ENCODE results near the gene DGKI.

The DGKI gene

DNA sequence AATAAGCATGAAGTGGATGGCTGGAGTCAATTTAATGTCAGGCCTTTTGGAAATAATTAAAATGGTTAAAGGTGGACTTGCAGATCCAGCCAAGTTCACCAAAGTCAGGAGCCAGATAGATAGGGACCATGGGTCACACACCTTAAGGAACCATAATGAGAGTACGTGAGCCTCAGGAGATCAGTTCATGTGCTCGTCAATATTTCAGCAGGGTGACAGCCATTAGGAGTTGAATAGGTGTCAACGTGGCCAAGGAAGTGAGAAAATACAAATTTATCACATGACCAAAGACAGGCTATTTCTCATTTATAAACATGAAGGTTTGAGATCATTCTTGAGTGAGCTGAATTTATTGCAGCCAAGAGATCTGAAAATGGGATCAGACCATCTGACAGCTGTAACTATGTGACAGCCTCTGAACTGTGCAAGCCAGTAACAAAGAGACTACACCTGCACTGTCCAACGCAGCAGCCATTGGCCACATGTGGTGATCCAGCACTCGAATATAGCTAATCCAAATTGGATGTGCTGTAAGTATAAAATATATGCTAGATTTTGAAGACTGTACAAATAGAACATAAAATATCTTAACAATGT lies 253.6 kb downstream of the DGKI start:
- DNase-seq (ENCODE audit: low read depth in 2 of 2), result no peak

DNA sequence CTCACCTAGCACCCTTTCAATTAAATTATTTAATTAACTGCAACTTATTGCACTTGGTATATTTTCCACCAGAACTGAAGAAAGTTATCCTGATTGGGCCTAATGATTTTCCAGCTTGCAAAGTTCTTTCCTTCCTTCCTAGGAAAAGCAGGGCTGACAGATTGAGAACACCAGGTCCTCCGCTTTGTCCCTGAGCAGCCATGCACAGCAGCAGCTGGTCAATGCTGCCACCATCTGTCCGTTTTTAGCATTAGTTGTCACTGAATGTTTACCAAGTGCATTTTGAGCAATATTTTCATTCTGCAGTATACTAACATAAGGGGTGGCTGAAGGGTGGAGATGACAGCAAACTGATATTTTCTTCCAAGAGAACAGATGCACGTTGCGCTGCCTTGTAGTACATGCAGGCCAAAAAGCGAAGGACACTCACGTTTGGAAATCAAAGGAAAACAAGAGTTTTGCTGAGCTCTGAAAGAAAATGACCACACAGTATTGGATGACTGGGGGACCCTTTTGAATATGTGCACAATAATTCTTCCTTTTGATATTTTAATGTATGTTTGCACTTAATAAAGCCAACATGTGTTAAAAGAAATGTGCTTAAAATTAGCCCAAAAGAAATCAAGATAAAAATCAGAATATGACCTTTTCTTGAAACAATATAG lies 254.4 kb downstream of the DGKI start:
- DNase-seq (ENCODE audit: low read depth in 2 of 2), result no peak

GRCh38 chr7:137591421-137591837 lies 255.3 kb downstream of the DGKI start:
- DNase-seq (ENCODE audit: low read depth in 2 of 2), result no peak

GRCh38 chr7:137590756-137591305 lies 255.9 kb downstream of the DGKI start:
- no peak for DNase-seq (ENCODE audit: low read depth in 2 of 2)

DNA sequence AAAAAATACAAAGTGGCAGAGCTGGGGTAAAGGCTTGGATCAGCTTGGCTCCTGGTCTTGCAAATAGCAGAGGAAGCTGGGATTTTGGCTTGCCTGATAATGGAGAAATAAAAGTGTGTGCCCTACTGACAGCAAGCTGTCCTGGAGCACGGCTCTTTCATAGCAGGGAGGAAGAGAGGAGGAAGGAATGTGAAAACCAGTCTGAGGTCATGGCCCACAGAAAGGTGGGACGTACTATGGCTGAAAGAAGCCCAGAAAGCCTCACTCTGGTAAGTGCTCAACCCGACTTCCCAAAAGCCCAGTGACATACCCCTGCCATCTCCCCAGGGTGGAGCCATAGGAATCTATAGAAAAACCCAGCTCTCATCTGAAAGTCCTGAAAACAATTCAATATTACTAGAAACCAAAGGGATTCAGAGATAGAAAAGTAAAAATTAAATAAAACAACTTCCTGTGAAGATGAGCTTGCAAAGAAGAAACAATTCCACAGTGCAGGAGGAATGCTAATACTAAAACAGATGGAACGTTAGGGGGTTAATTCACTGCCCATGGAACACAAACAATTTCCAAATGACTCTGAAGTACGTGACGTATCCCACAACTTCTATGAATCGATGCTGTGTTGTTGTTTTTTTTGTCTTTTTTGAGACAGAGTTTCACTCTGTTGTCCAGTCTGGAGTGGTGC lies 256.6 kb downstream of the DGKI start:
- DNase-seq (ENCODE audit: low read depth in 2 of 2), result no peak

- no peak for DNase-seq (ENCODE audit: low read depth in 2 of 2)
Measured at GRCh38 chr7:137587326-137587725, 259.4 kb downstream of the DGKI start.

GRCh38 chr7:137585591-137585990 lies 261.2 kb downstream of the DGKI start:
- no peak for DNase-seq (ENCODE audit: low read depth in 2 of 2)

- DNase-seq (ENCODE audit: low read depth in 2 of 2), result no peak
Measured at GRCh38 chr7:137583172-137583571, 263.6 kb downstream of the DGKI start.

DNA sequence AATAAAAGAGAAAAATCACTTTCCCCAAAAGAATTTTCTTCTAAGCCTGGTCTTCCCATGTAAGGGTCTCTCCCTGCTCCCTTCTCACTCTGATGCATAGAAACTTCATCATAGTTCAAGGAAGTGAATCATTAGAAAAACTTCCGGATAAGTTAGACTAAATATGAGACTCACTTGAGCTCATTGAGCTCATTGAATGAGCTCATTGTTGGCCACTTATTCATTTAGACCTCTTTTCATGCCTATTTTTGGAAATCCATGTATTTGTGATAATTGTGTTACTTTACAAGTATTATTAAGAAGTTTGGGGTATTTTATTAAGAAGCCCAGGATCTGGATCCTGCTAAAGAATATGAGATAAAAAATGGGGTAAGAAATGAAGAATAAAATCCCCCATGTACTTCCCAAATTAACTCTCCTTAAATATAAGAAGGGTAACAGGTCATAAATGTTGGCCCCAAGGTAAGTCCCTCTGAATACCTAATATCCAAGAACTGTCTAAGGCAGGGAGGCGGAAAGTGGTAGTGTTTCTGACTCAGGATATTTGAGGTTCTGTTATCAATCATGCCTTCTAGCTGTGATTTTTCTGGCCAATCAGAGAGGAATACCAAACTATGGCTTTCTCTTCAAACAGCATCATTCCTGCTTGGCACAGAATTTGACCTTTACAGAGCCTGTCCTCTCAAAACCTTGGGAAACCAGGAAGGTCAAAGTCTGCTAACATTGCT lies 266.7 kb downstream of the DGKI start:
- DNase-seq (ENCODE audit: low read depth in 2 of 2), result no peak

DNA sequence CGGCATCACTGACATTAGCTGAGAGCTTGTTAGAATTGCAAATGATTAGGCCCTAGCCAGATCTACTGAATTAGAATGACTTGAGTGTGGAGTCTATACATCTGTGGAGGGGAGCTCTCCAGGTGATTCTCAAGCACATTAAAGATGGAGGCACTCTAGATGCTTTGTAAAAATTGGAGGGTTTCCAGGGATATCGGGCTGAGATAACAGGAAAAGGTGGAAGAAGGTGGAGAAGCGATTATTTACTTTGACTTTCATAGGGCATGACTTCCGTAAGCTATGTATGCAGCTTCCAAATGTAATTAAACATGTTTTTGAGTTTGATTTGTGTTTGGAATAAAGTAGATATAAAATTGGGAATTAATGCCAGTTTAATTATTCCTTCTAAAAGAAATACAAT lies 268.2 kb downstream of the DGKI start:
- no peak for DNase-seq (ENCODE audit: low read depth in 2 of 2)

GRCh38 chr7:137577184-137577583 lies 269.6 kb downstream of the DGKI start:
- no peak for DNase-seq (ENCODE audit: low read depth in 2 of 2)

DNA sequence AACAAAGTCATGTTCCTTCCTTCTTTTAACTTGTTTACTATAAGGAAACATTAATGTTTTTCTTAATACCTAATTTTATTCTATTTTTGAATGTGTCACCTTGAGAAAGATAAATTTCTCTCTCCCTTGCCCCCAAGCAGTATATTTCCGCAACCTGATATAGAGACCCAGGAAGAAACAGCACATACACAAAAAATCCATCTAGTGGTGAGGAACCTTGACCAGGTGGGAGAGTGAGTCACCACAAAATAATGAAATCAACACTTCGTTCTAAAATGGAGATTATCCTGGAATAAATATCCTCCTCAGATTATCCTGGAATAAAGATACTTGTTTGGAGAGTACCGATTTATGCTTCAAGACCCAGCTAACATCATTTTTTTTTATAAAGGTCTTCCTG lies 270.3 kb downstream of the DGKI start:
- no peak for DNase-seq (ENCODE audit: low read depth in 2 of 2)

DNA sequence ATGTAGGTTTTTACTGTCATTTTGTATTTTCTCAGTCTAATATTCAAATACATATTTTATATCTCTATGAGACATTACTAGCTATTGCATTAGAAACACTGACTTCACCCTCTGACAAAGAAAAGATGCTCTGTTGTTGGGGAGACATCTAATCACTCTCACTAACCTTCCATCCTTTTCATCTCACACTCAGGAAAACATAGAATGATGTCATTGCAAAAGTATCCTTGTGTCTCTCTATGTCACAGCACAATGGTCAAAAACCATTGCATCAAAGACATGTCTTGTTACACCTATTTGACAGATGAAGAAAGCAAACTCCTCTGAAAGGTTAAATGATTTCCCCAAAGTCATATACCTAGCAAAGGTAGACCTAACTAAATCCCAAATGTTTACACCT lies 272.0 kb downstream of the DGKI start:
- no peak for DNase-seq (ENCODE audit: low read depth in 2 of 2)

- no peak for DNase-seq (ENCODE audit: low read depth in 2 of 2)
Measured at GRCh38 chr7:137572056-137572784, 274.6 kb downstream of the DGKI start.

DNA sequence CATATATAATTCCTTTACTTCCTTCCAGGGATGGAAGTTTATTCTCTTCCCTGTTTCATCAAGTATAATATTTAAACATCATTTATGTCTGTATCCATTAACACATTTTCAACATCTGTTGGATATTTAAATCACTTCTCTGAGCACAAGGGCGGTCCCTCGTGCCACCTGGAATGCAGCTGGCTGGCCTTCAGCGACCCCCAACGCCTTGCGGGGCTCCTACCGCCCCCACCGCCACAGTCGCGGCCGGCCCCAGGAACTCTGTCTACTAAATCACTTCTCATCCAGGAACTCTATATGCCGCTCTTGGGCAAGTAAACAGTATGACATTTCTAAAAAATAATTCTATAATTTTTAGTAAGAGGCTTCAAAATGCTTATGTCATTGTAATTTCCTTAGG lies 282.1 kb downstream of the DGKI start:
- DNase-seq (ENCODE audit: low read depth in 2 of 2), result no peak

DNA sequence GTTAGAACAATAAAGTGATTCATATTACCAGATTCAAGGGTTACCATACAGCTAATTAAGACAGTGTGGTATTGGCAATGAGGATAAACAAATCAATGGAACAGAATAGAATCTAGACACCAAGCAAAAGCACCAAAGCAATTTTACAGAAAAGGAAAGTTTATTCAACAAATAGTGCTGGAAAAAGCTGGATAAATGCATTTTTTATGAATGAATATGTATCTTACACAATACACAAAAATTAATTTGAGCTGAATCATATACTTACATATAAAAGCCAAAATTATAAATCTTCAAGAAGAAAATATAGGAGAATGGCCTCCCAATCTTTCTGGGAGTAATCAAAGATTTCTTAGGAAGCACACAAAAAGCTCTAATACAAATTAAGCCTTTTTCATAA lies 282.8 kb downstream of the DGKI start:
- DNase-seq (ENCODE audit: low read depth in 2 of 2), result no peak

DNA sequence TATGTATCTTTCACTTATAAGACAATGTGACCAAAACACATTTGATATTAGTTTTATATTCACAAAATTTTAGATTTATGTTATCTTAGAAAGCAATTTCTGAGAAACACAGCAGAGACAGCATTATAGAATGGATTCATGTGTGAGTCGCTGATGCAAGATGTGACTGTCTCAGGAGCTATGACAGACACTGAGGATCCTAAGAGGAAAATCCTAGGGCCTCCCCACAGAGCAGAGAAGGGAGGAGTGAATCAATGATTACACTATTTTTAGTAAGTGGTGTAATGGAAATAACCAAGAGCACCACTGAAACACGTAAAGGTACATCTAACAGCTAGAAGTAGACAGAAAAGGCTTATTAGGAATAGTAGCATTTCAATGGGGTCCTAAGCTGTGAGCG lies 299.3 kb downstream of the DGKI start:
- DNase-seq (ENCODE audit: low read depth in 2 of 2), result no peak

GRCh38 chr7:137546671-137547070 lies 300.1 kb downstream of the DGKI start:
- DNase-seq (ENCODE audit: low read depth in 2 of 2), result no peak

DNA sequence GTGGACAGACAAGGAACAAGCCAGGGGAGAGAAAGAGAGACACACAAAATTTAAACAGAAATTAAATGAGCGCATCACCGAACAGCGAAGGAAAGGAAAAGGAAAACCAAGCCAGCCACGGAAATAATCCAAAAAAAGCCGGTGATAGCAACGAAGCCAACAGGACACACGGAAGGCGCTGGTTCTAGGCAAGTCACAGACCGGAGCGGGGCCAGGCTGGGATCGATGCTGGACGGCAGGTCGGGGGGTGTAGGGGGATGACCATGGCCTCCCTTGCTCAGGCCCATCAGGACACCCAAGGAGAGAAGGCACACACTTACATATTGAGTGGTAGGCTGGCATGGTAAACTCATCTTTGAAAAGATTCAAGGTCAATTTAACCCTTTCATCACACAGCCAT lies 300.8 kb downstream of the DGKI start:
- DNase-seq (ENCODE audit: low read depth in 2 of 2), result no peak

DNA sequence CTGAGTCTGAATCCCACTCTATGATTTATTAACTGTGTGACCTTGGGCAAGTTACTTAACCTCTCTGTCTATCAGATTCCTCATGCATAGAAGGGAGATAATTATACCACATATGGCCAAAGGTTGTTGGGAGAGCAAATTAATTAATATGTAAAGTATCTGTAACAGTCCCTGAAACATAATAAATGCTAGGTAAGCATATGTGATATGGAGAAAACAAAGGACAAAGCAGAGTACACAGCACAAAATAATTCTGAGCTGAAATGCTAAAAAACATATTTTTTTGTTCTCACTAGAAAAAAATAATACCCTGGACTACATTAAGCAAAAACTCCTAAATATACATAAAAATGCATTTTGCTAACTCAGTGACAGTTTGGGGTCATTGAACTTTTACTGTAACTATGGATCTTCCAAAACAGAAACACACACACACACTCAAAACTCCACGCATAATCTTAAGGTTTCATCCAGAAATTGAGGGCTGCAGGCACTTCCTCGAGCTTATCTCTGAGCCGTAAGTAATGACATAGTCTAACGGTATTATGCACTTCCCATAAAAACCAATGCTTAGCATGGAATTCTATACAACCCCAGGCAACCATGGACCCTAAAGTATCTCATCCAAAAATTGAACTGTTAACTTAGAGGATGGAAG lies 301.6 kb downstream of the DGKI start:
- no peak for DNase-seq (ENCODE audit: low read depth in 2 of 2)

DNA sequence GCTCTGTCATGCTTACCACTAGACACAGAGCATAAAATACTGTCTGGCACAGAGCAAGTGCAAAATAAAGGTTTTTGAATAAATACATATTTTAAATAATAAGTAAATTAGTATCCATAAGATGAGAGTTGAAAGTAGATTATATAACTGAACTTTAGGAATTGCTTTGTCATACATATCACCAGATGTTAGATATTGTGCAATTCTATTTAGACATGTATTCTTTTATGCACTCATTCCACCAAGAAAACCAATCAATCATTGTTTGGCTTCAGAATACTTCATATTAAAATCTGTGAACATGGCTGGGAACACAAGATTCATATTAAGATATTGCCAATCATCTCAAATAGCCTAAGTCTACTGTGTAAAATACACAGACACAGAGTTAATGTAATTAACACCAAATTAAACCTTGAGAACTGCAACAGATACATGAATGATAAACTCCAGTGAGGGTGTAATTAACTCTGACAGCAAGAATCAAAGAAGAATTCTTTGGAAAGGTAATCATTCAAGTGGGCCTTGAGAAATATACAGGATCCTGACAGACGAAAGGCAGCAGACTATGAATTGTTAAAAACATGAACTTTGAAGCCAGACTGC lies 302.2 kb downstream of the DGKI start:
- no peak for DNase-seq (ENCODE audit: low read depth in 2 of 2)

All from stimulated activated CD4-positive, alpha-beta T cell treated with anti-CD3 and anti-CD28 coated beads, Interleukin-1b, Interleukin-23, amount 100 ng/mL, for 4 hours (primary cell).